Fibroblast of gingiva (primary cell): ENCODE data around the gene DMTF1.
"Not testable (repeated sequence)": the region's sequence is repeated elsewhere in the genome, so short reads cannot be mapped to it uniquely, and the experiment has no call there.

ENCODE experiments used
- DNase-seq: peaks from one replicate; pipeline ENCODE4 v3.0.0-alpha.2; 2011; ENCODE audit warnings: low read depth

DMTF1 gene

GRCh38 chr7:87223666-87224065 is 71.4 kb downstream of the DMTF1 start:
- no peak for DNase-seq

GRCh38 chr7:87225696-87226095 is 73.4 kb downstream of the DMTF1 start:
- DNase-seq, result no peak

GRCh38 chr7:87226495-87226894 is 74.2 kb downstream of the DMTF1 start:
- DNase-seq, result no peak

GRCh38 chr7:87231258-87231657 is 79.0 kb downstream of the DMTF1 start:
- no peak for DNase-seq

GRCh38 chr7:87231711-87232110 is 79.5 kb downstream of the DMTF1 start:
- peak; percentile 74 for DNase-seq

- DNase-seq, result peak; percentile 35
Observed at GRCh38 chr7:87234949-87235348, 82.7 kb downstream of the DMTF1 start.

GRCh38 chr7:87238464-87239051 is 86.3 kb downstream of the DMTF1 start:
- DNase-seq, result not testable (repeated sequence)

GRCh38 chr7:87245671-87246070 is 93.4 kb downstream of the DMTF1 start:
- not testable (repeated sequence) for DNase-seq
